Measurements from ENCODE around the gene NEMP1.

GRCh38 chr12:57029457-57029856 lies 49.1 kb downstream of the NEMP1 start:
- TF ChIP-seq POLR2AphosphoS5 (IDR thresholded peaks at IDR 0.05; ENCODE audit: low read depth, low read length) = no peak
- no peak for TF ChIP-seq POLR2A (IDR thresholded peaks at IDR 0.05; ENCODE audit: low read depth, low read length)

All from GM12892 (cell line).